ENCODE results near the gene GBF1.

GBF1 gene

GRCh38 chr10:102411341-102412255, 166.3 kb downstream of the GBF1 start:
- TF ChIP-seq, protein P1, sequence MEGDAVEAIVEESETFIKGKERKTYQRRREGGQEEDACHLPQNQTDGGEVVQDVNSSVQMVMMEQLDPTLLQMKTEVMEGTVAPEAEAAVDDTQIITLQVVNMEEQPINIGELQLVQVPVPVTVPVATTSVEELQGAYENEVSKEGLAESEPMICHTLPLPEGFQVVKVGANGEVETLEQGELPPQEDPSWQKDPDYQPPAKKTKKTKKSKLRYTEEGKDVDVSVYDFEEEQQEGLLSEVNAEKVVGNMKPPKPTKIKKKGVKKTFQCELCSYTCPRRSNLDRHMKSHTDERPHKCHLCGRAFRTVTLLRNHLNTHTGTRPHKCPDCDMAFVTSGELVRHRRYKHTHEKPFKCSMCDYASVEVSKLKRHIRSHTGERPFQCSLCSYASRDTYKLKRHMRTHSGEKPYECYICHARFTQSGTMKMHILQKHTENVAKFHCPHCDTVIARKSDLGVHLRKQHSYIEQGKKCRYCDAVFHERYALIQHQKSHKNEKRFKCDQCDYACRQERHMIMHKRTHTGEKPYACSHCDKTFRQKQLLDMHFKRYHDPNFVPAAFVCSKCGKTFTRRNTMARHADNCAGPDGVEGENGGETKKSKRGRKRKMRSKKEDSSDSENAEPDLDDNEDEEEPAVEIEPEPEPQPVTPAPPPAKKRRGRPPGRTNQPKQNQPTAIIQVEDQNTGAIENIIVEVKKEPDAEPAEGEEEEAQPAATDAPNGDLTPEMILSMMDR (conservative IDR thresholded peaks at IDR 0.05; ENCODE audit: low read depth, low read length): no peak
- Histone ChIP-seq H3K36me3 (ENCODE audit: insufficient read depth) (no peaks in the 10 kb centered on the region), H2AFZ (ENCODE audit: low read depth) (no peak overlapping the region), H3K4me1 (ENCODE audit: low read depth, poor library complexity, severe bottlenecking) (peaks cover 7% of the 10 kb centered on the region), H3K4me3 (IDR thresholded peaks at IDR 0.05; ENCODE audit: insufficient read depth, low read depth, low read length) (no peak overlapping the region), H4K20me1 (ENCODE audit: insufficient read depth) (no peaks in the 10 kb centered on the region), H3K9ac (no peak overlapping the region), H3K79me2 (ENCODE audit: insufficient read depth, low read depth) (no peaks in the 10 kb centered on the region), H3K27me3 (ENCODE audit: insufficient read depth, low read depth) (peaks cover 72% of the 10 kb centered on the region), H3K4me2 (no peak overlapping the region), H3K27ac (no peak overlapping the region)

DNA sequence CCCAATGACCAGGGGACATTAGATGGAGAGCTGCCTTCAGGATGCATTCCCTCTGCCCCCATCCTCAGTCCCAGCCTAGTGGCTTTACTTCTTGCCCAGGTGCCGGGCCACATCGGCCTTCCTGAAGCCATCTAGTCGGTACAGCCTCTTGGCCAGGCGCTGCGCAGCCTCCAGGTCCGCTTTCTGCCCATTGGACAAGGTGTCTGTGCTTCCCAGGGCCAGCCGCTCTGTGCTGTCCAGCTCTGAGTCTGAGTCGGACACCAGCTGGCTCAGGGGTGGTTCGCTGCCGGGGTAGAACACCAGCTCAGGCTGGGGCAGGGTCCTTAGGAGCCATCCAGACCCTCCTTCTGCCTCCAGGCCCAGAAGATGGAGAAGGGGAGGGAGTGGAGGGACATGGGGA, 167.0 kb downstream of the GBF1 start:
- no peaks in the 10 kb centered on the region for H4K20me1 ChIP-seq (ENCODE audit: insufficient read depth)
- TF ChIP-seq, protein P1 (conservative IDR thresholded peaks at IDR 0.05; ENCODE audit: low read depth, low read length): no peak
- no peaks in the 10 kb centered on the region for H3K79me2 ChIP-seq (ENCODE audit: insufficient read depth, low read depth)
- no peak overlapping the region for H3K4me2 ChIP-seq
- H2AFZ ChIP-seq (ENCODE audit: low read depth): no peak overlapping the region
- no peak overlapping the region for H3K4me3 ChIP-seq (IDR thresholded peaks at IDR 0.05; ENCODE audit: insufficient read depth, low read depth, low read length)
- no peak overlapping the region for H3K9ac ChIP-seq
- peaks cover 73% of the 10 kb centered on the region for H3K27me3 ChIP-seq (ENCODE audit: insufficient read depth, low read depth)
- no peaks in the 10 kb centered on the region for H3K36me3 ChIP-seq (ENCODE audit: insufficient read depth)
- H3K4me1 ChIP-seq (ENCODE audit: low read depth, poor library complexity, severe bottlenecking): peaks cover 7% of the 10 kb centered on the region
- no peak overlapping the region for H3K27ac ChIP-seq

- Histone ChIP-seq H3K9ac (no peak overlapping the region), H2AFZ (ENCODE audit: low read depth) (no peak overlapping the region), H3K4me2 (no peak overlapping the region), H3K4me1 (ENCODE audit: low read depth, poor library complexity, severe bottlenecking) (peaks cover 7% of the 10 kb centered on the region), H3K4me3 (IDR thresholded peaks at IDR 0.05; ENCODE audit: insufficient read depth, low read depth, low read length) (no peak overlapping the region), H3K36me3 (ENCODE audit: insufficient read depth) (no peaks in the 10 kb centered on the region), H3K27ac (no peak overlapping the region), H3K27me3 (ENCODE audit: insufficient read depth, low read depth) (peaks cover 75% of the 10 kb centered on the region), H4K20me1 (ENCODE audit: insufficient read depth) (no peaks in the 10 kb centered on the region), H3K79me2 (ENCODE audit: insufficient read depth, low read depth) (no peaks in the 10 kb centered on the region)
- TF ChIP-seq, protein P1 (conservative IDR thresholded peaks at IDR 0.05; ENCODE audit: low read depth, low read length): no peak
Observed at GRCh38 chr10:102413053-102413705, 167.8 kb downstream of the GBF1 start.

- Histone ChIP-seq H3K4me3 (IDR thresholded peaks at IDR 0.05; ENCODE audit: insufficient read depth, low read depth, low read length) (no peak overlapping the region), H3K27ac (no peak overlapping the region), H3K79me2 (ENCODE audit: insufficient read depth, low read depth) (no peaks in the 10 kb centered on the region), H3K4me1 (ENCODE audit: low read depth, poor library complexity, severe bottlenecking) (peaks cover 7% of the 10 kb centered on the region), H3K4me2 (no peak overlapping the region), H4K20me1 (ENCODE audit: insufficient read depth) (no peaks in the 10 kb centered on the region), H2AFZ (ENCODE audit: low read depth) (no peak overlapping the region), H3K9ac (no peak overlapping the region), H3K36me3 (ENCODE audit: insufficient read depth) (no peaks in the 10 kb centered on the region), H3K27me3 (ENCODE audit: insufficient read depth, low read depth) (peaks cover 77% of the 10 kb centered on the region)
- TF ChIP-seq, protein P1 (conservative IDR thresholded peaks at IDR 0.05; ENCODE audit: low read depth, low read length): no peak
Observed at GRCh38 chr10:102413806-102414561, 168.7 kb downstream of the GBF1 start.

Data from KMS-11 (cell line).